Measurements from ENCODE around the gene C19orf25. TPM values are rescaled to one million over a fixed set of nuclear protein-coding genes. Genes with fewer than 3 reads are reported as not detected.
"Not testable (repeated sequence)": the region's sequence is repeated elsewhere in the genome, so short reads cannot be mapped to it uniquely, and the experiment has no call there.

The C19orf25 gene
- total and polyA plus RNA-seq, 9 donors: 17.5 to 23.9 (median 20.9) TPM

- DNase-seq: no peak
- H3K9me3 ChIP-seq (replicated peaks; ENCODE audit: control insufficient read depth, low read depth, low read length): peaks cover 4% of the 10 kb centered on the region
- WGBS (ENCODE audit: insufficient coverage): 51% methylated on average over 17 of the region's 23 CpGs
- peak overlapping the region; percentile 87 for H3K27ac ChIP-seq (ENCODE audit: low read length)
- H3K4me1 ChIP-seq (ENCODE audit: control insufficient read depth, insufficient read depth, low read length): peaks cover 35% of the 10 kb centered on the region
- H3K4me3 ChIP-seq (ENCODE audit: low read length): no peak overlapping the region
- peaks cover 49% of the 10 kb centered on the region for H3K27me3 ChIP-seq (ENCODE audit: control insufficient read depth, insufficient read depth, low read length)
- H3K36me3 ChIP-seq (ENCODE audit: control insufficient read depth, insufficient read depth, low read length): peaks cover 6% of the 10 kb centered on the region
Observed at GRCh38 chr19:1507192-1507660, 28.2 kb upstream of the C19orf25 start.

- Histone ChIP-seq H3K9me3 (replicated peaks; ENCODE audit: control insufficient read depth, low read depth, low read length) (peaks cover 4% of the 10 kb centered on the region), H3K36me3 (ENCODE audit: control insufficient read depth, insufficient read depth, low read length) (peaks cover 6% of the 10 kb centered on the region), H3K27ac (ENCODE audit: low read length) (no peak overlapping the region), H3K27me3 (ENCODE audit: control insufficient read depth, insufficient read depth, low read length) (peaks cover 46% of the 10 kb centered on the region), H3K4me1 (ENCODE audit: control insufficient read depth, insufficient read depth, low read length) (peaks cover 28% of the 10 kb centered on the region), H3K4me3 (ENCODE audit: low read length) (no peak overlapping the region)
- DNase-seq: no peak
- WGBS (ENCODE audit: insufficient coverage): 82% methylated on average over 35 of the region's 45 CpGs
Observed at GRCh38 chr19:1505991-1506881, 27.2 kb upstream of the C19orf25 start.

GRCh38 chr19:1505012-1505411 lies 26.0 kb upstream of the C19orf25 start:
- Histone ChIP-seq H3K4me1 (ENCODE audit: control insufficient read depth, insufficient read depth, low read length) (peaks cover 23% of the 10 kb centered on the region), H3K9me3 (replicated peaks; ENCODE audit: control insufficient read depth, low read depth, low read length) (peaks cover 4% of the 10 kb centered on the region), H3K27ac (ENCODE audit: low read length) (no peak overlapping the region), H3K27me3 (ENCODE audit: control insufficient read depth, insufficient read depth, low read length) (peaks cover 43% of the 10 kb centered on the region), H3K4me3 (ENCODE audit: low read length) (no peak overlapping the region), H3K36me3 (ENCODE audit: control insufficient read depth, insufficient read depth, low read length) (peaks cover 6% of the 10 kb centered on the region)
- WGBS (ENCODE audit: insufficient coverage): 53% methylated on average over 7 of the region's 8 CpGs
- no peak for DNase-seq

- peaks cover 4% of the 10 kb centered on the region for H3K9me3 ChIP-seq (replicated peaks; ENCODE audit: control insufficient read depth, low read depth, low read length)
- peaks cover 23% of the 10 kb centered on the region for H3K4me1 ChIP-seq (ENCODE audit: control insufficient read depth, insufficient read depth, low read length)
- H3K27me3 ChIP-seq (ENCODE audit: control insufficient read depth, insufficient read depth, low read length): peaks cover 43% of the 10 kb centered on the region
- H3K4me3 ChIP-seq (ENCODE audit: low read length): no peak overlapping the region
- WGBS (ENCODE audit: insufficient coverage): 64% methylated on average over 8 of the region's 23 CpGs
- DNase-seq: no peak
- peaks cover 6% of the 10 kb centered on the region for H3K36me3 ChIP-seq (ENCODE audit: control insufficient read depth, insufficient read depth, low read length)
- no peak overlapping the region for H3K27ac ChIP-seq (ENCODE audit: low read length)
Observed at GRCh38 chr19:1503925-1504773, 25.1 kb upstream of the C19orf25 start.

GRCh38 chr19:1503089-1503924 lies 24.3 kb upstream of the C19orf25 start:
- Histone ChIP-seq H3K36me3 (ENCODE audit: control insufficient read depth, insufficient read depth, low read length) (peaks cover 6% of the 10 kb centered on the region), H3K27me3 (ENCODE audit: control insufficient read depth, insufficient read depth, low read length) (peaks cover 43% of the 10 kb centered on the region), H3K9me3 (replicated peaks; ENCODE audit: control insufficient read depth, low read depth, low read length) (peaks cover under 1% of the 10 kb centered on the region), H3K27ac (ENCODE audit: low read length) (no peak overlapping the region), H3K4me1 (ENCODE audit: control insufficient read depth, insufficient read depth, low read length) (peaks cover 20% of the 10 kb centered on the region), H3K4me3 (ENCODE audit: low read length) (no peak overlapping the region)
- peak; percentile 36 for DNase-seq
- WGBS (ENCODE audit: insufficient coverage): 4% methylated on average over 42 of the region's 49 CpGs

- Histone ChIP-seq H3K27ac (ENCODE audit: low read length) (no peak overlapping the region), H3K4me3 (ENCODE audit: low read length) (no peak overlapping the region), H3K36me3 (ENCODE audit: control insufficient read depth, insufficient read depth, low read length) (peaks cover 6% of the 10 kb centered on the region), H3K27me3 (ENCODE audit: control insufficient read depth, insufficient read depth, low read length) (peaks cover 44% of the 10 kb centered on the region), H3K4me1 (ENCODE audit: control insufficient read depth, insufficient read depth, low read length) (peaks cover 16% of the 10 kb centered on the region), H3K9me3 (replicated peaks; ENCODE audit: control insufficient read depth, low read depth, low read length) (no peaks in the 10 kb centered on the region)
- 35% methylated on average over 6 of the region's 14 CpGs for WGBS (ENCODE audit: insufficient coverage)
- no peak for DNase-seq
Observed at GRCh38 chr19:1502433-1503088, 23.5 kb upstream of the C19orf25 start.

- peaks cover 48% of the 10 kb centered on the region for H3K27me3 ChIP-seq (ENCODE audit: control insufficient read depth, insufficient read depth, low read length)
- DNase-seq: no peak
Observed at GRCh38 chr19:1501200-1501595, 22.2 kb upstream of the C19orf25 start.

GRCh38 chr19:1499231-1499630 lies 20.2 kb upstream of the C19orf25 start:
- 100% methylated on average over 2 of the region's 34 CpGs for WGBS (ENCODE audit: insufficient coverage)
- H3K27me3 ChIP-seq (ENCODE audit: control insufficient read depth, insufficient read depth, low read length): peaks cover 41% of the 10 kb centered on the region
- H3K36me3 ChIP-seq (ENCODE audit: control insufficient read depth, insufficient read depth, low read length): not testable (repeated sequence)

More at GRCh38 chr19:1501200-1501595, 22.2 kb upstream of the C19orf25 start:
- Histone ChIP-seq H3K36me3 (ENCODE audit: control insufficient read depth, insufficient read depth, low read length) (peaks cover 6% of the 10 kb centered on the region), H3K27ac (ENCODE audit: low read length) (no peak overlapping the region), H3K9me3 (replicated peaks; ENCODE audit: control insufficient read depth, low read depth, low read length) (no peaks in the 10 kb centered on the region), H3K4me1 (ENCODE audit: control insufficient read depth, insufficient read depth, low read length) (peaks cover 11% of the 10 kb centered on the region), H3K4me3 (ENCODE audit: low read length) (no peak overlapping the region)
- 59% methylated on average over 2 of the region's 9 CpGs for WGBS (ENCODE audit: insufficient coverage)

GRCh38 chr19:1497578-1498235 lies 18.7 kb upstream of the C19orf25 start:
- Histone ChIP-seq H3K4me3 (ENCODE audit: low read length) (no peak overlapping the region), H3K4me1 (ENCODE audit: control insufficient read depth, insufficient read depth, low read length) (peaks cover 3% of the 10 kb centered on the region), H3K9me3 (replicated peaks; ENCODE audit: control insufficient read depth, low read depth, low read length) (no peaks in the 10 kb centered on the region), H3K36me3 (ENCODE audit: control insufficient read depth, insufficient read depth, low read length) (no peaks in the 10 kb centered on the region), H3K27me3 (ENCODE audit: control insufficient read depth, insufficient read depth, low read length) (peaks cover 37% of the 10 kb centered on the region), H3K27ac (ENCODE audit: low read length) (no peak overlapping the region)
- DNase-seq: no peak
- 71% methylated on average over 22 of the region's 25 CpGs for WGBS (ENCODE audit: insufficient coverage)

More at GRCh38 chr19:1499231-1499630, 20.2 kb upstream of the C19orf25 start:
- not testable (repeated sequence) for H3K27ac ChIP-seq (ENCODE audit: low read length); H3K4me3 ChIP-seq (ENCODE audit: low read length); H3K9me3 ChIP-seq (replicated peaks; ENCODE audit: control insufficient read depth, low read depth, low read length); DNase-seq
- H3K4me1 ChIP-seq (ENCODE audit: control insufficient read depth, insufficient read depth, low read length): peaks cover 11% of the 10 kb centered on the region
